ENCODE measurements around the gene CSN2.

DNA sequence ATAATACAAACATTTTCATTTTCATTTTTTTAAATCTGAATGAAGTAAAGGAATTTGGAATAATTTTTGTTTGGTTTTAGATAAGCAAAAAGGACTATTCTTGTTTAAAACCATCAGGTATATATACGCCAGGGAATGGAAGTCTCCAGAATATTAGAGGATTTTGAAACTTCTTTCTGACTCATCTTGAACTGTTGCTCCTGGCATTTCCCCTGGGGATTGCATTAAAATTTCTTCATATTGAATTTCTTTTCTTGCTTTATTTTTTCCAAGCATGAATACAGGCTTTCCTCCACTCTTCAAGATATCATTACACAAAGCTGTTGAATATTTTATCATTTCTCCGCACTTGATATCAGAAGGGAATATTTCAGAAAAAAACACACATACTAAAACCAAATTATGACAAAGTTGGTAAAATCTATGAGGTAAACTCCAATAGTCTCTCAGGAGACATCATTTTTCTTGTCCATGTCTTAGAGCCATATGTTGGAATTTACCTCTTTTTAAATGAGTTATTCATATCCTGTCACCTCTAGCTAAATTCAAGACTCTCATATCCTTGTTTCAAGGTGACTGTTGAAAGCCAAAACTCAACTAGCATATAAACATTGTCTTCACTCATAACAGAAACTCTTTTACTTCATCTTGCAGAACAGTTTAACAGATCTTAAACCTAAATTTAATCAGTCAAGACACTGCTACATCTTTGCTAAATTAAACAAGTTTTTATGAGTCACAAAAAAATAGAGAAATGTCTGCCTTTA, 55.3 kb downstream of the CSN2 start:
- TF ChIP-seq, protein P1, sequence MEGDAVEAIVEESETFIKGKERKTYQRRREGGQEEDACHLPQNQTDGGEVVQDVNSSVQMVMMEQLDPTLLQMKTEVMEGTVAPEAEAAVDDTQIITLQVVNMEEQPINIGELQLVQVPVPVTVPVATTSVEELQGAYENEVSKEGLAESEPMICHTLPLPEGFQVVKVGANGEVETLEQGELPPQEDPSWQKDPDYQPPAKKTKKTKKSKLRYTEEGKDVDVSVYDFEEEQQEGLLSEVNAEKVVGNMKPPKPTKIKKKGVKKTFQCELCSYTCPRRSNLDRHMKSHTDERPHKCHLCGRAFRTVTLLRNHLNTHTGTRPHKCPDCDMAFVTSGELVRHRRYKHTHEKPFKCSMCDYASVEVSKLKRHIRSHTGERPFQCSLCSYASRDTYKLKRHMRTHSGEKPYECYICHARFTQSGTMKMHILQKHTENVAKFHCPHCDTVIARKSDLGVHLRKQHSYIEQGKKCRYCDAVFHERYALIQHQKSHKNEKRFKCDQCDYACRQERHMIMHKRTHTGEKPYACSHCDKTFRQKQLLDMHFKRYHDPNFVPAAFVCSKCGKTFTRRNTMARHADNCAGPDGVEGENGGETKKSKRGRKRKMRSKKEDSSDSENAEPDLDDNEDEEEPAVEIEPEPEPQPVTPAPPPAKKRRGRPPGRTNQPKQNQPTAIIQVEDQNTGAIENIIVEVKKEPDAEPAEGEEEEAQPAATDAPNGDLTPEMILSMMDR (IDR thresholded peaks at IDR 0.05; ENCODE audit: insufficient read depth, low read length): no peak
- TF ChIP-seq POLR2AphosphoS5 (IDR thresholded peaks at IDR 0.05; ENCODE audit: low read depth) (no peak), SPI1 (IDR thresholded peaks at IDR 0.05; ENCODE audit: borderline replicate concordance, low read depth) (no peak)
- TF ChIP-seq, protein P2, sequence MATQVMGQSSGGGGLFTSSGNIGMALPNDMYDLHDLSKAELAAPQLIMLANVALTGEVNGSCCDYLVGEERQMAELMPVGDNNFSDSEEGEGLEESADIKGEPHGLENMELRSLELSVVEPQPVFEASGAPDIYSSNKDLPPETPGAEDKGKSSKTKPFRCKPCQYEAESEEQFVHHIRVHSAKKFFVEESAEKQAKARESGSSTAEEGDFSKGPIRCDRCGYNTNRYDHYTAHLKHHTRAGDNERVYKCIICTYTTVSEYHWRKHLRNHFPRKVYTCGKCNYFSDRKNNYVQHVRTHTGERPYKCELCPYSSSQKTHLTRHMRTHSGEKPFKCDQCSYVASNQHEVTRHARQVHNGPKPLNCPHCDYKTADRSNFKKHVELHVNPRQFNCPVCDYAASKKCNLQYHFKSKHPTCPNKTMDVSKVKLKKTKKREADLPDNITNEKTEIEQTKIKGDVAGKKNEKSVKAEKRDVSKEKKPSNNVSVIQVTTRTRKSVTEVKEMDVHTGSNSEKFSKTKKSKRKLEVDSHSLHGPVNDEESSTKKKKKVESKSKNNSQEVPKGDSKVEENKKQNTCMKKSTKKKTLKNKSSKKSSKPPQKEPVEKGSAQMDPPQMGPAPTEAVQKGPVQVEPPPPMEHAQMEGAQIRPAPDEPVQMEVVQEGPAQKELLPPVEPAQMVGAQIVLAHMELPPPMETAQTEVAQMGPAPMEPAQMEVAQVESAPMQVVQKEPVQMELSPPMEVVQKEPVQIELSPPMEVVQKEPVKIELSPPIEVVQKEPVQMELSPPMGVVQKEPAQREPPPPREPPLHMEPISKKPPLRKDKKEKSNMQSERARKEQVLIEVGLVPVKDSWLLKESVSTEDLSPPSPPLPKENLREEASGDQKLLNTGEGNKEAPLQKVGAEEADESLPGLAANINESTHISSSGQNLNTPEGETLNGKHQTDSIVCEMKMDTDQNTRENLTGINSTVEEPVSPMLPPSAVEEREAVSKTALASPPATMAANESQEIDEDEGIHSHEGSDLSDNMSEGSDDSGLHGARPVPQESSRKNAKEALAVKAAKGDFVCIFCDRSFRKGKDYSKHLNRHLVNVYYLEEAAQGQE (IDR thresholded peaks at IDR 0.05; ENCODE audit: insufficient replicate concordance, low read depth): no peak
